Osteocyte (in vitro differentiated cells): ENCODE measurements around the gene RERG. TPM values are rescaled to one million over a fixed set of nuclear protein-coding genes. Genes with fewer than 3 reads are reported as not detected.

Source experiments
- DNase-seq: peaks from one replicate; pipeline ENCODE4 v3.0.0; 2021; ENCODE audit warnings: mixed read lengths; ENCODE audit not compliant: unreplicated experiment; ENCODE audit errors: extremely low spot score
- H3K27ac Mint-ChIP-seq: one replicate; pipeline ENCODE4 v1.8.0; 2021; ENCODE audit warnings: mild to moderate bottlenecking, mixed read lengths; ENCODE audit not compliant: unreplicated experiment
- H3K27me3 Mint-ChIP-seq: one replicate; pipeline ENCODE4 v1.8.0; 2021; ENCODE audit warnings: mixed read lengths; ENCODE audit not compliant: unreplicated experiment
- H3K36me3 Mint-ChIP-seq: one replicate; pipeline ENCODE4 v1.8.0; 2021; ENCODE audit warnings: mixed read lengths; ENCODE audit not compliant: unreplicated experiment
- H3K4me1 Mint-ChIP-seq: one replicate; pipeline ENCODE4 v1.8.0; 2021; ENCODE audit warnings: mixed read lengths; ENCODE audit not compliant: unreplicated experiment
- H3K4me3 Mint-ChIP-seq: one replicate; pipeline ENCODE4 v1.8.0; 2021; ENCODE audit warnings: mild to moderate bottlenecking, moderate library complexity, mixed read lengths; ENCODE audit not compliant: unreplicated experiment
- H3K9me3 Mint-ChIP-seq: one replicate; pipeline ENCODE4 v1.8.0; 2021; ENCODE audit warnings: mixed read lengths; ENCODE audit not compliant: unreplicated experiment
- total RNA-seq: library from RNA; stranded (reverse); gene quantifications from 2 replicates; pipeline ENCODE4 v1.2.1, GENCODE V29; 2021
- TF ChIP-seq, protein P1 (sequence below): fragments of 200-600 bp; sonication (generic); IDR thresholded peaks from 2 replicates; pipeline ENCODE4 v1.5.0; 2021; ENCODE audit warnings: antibody characterized with exemption, mild to moderate bottlenecking, moderate library complexity

Gene RERG
- total RNA-seq, 1 donor from 2014 or later: 92.7 TPM

GRCh38 chr12:15059123-15059522 lies 162.1 kb downstream of the RERG start:
- Mint-ChIP-seq H3K9me3 (peaks cover 7% of the 10 kb centered on the region), H3K4me3 (no peak overlapping the region), H3K27me3 (peaks cover 71% of the 10 kb centered on the region), H3K36me3 (no peaks in the 10 kb centered on the region), H3K27ac (no peak overlapping the region), H3K4me1 (no peaks in the 10 kb centered on the region)
- DNase-seq: no peak
- TF ChIP-seq, protein P1, sequence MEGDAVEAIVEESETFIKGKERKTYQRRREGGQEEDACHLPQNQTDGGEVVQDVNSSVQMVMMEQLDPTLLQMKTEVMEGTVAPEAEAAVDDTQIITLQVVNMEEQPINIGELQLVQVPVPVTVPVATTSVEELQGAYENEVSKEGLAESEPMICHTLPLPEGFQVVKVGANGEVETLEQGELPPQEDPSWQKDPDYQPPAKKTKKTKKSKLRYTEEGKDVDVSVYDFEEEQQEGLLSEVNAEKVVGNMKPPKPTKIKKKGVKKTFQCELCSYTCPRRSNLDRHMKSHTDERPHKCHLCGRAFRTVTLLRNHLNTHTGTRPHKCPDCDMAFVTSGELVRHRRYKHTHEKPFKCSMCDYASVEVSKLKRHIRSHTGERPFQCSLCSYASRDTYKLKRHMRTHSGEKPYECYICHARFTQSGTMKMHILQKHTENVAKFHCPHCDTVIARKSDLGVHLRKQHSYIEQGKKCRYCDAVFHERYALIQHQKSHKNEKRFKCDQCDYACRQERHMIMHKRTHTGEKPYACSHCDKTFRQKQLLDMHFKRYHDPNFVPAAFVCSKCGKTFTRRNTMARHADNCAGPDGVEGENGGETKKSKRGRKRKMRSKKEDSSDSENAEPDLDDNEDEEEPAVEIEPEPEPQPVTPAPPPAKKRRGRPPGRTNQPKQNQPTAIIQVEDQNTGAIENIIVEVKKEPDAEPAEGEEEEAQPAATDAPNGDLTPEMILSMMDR: no peak

Other genes starting within 250 kb of the RERG start
- gene PDE6H, start 248.4 kb downstream of the RERG start, total RNA-seq: not detected in 2 replicates
- gene PTPRO, start 101.1 kb upstream of the RERG start, total RNA-seq: 0.75 and 1.8 TPM in 2 replicates